GM08714 (cell line): ENCODE measurements around the gene RPS6KC1.
"Not testable (repeated sequence)": the region's sequence is repeated elsewhere in the genome, so short reads cannot be mapped to it uniquely, and the experiment has no call there.

Experiments used
- H3K4me3 ChIP-seq: fragments of 200-500 bp; sonication (Bioruptor generic); 2 replicates; pipeline ENCODE4 v1.5.1; 2014; ENCODE audit warnings: mild to moderate bottlenecking, low read length, inconsistent platforms
- ZNF274 ChIP-seq: IDR thresholded peaks from 2 replicates; pipeline ENCODE4 v1.6.1; 2012; ENCODE audit warnings: mild to moderate bottlenecking, low read depth, low read length

RPS6KC1 gene

GRCh38 chr1:213136190-213136917 lies 85.3 kb downstream of the RPS6KC1 start:
- no peak for TF ChIP-seq ZNF274
- no peak overlapping the region for H3K4me3 ChIP-seq

DNA sequence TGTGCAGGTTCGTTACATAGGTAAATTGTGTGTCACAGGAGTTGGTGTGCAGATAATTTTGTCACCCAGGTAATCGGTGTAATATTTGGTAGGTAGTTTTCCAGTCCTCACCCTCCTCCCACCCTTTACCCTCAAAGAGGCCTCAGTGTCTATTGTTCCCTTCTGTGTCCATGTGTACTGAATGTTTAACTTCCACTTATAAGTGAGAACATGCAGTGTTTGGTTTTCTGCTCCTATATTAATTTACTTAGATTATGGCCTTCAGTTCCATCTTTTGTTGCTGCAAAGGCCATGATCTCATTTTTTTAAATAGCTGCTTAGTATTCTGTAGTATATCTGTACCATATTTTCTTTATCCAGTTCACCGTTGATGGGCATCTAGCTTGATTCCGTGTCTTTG lies 87.3 kb downstream of the RPS6KC1 start:
- no peak overlapping the region for H3K4me3 ChIP-seq
- TF ChIP-seq ZNF274: no peak

GRCh38 chr1:213138892-213139291 lies 87.9 kb downstream of the RPS6KC1 start:
- H3K4me3 ChIP-seq: no peak overlapping the region
- TF ChIP-seq ZNF274: no peak

DNA sequence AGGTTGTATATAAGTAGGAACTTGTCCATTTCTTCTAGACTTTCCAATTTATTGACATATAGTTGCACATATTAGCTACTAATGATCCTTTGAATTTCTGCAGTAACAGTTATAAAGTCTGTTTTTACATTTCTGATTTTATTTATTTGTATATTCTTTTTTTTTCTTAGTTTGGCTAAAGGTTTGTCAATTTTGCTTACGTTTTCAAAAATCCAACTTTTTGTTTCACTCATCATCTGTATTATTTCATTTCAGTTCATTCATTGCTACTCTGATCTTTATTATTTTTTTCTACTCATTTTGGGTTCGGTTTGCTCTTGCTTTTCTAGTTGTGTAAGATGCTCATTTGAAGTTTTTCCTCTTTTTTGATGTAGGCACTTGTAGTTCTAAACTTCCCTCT lies 97.9 kb downstream of the RPS6KC1 start:
- no peak overlapping the region for H3K4me3 ChIP-seq
- no peak for TF ChIP-seq ZNF274

GRCh38 chr1:213150090-213150489 lies 99.0 kb downstream of the RPS6KC1 start:
- H3K4me3 ChIP-seq: not testable (repeated sequence)

DNA sequence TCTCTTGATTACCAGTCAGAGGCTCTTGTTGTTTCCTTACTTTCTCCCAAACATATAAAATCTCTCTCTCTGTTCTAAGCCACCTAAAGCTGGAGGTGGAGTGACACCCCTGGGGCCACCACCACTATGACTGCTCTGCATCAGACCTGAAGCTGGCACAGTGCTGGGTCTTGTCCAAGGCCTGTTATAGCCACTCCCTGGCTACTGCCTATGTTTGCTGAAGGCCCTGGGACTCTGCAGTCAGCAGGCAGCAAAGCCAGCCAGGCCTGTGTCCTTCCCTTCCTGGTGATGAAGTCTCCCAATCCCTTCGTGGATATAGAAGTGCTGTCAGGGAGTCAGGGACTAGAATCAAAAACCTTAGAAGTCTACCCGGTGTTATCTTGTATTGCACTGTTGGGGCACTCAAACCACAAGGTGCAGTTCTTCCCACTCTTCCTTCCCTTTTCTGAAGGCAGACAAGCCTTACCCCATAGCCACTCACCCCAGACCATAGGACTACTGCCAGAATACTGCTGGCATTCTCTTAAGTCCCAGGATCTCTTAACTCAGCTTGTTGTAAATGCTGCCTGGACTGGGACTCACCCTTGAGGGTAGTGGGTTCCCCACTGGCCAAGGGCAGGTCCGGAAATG lies 103.1 kb downstream of the RPS6KC1 start:
- H3K4me3 ChIP-seq: no peak overlapping the region
- no peak for TF ChIP-seq ZNF274

DNA sequence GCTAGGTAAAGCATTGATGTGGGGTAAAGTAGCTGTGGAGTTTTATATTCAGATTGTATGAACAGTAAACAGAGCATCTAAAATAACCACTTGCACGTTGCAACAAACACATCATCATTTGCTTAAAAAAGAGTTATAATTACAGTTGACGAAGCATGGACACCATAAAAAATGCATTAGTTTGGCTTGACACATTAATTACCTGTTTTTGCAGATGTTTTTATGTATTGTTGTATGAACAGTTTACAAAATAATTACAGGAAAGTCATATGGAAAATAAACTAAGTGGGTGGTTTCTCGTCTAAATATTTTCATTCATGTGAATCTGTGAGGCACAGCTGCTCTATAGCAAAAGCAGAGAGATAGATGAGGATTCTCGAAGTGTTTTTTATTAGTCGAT lies 108.3 kb downstream of the RPS6KC1 start:
- H3K4me3 ChIP-seq: no peak overlapping the region
- TF ChIP-seq ZNF274: no peak

GRCh38 chr1:213160442-213160841 lies 109.4 kb downstream of the RPS6KC1 start:
- not testable (repeated sequence) for H3K4me3 ChIP-seq

DNA sequence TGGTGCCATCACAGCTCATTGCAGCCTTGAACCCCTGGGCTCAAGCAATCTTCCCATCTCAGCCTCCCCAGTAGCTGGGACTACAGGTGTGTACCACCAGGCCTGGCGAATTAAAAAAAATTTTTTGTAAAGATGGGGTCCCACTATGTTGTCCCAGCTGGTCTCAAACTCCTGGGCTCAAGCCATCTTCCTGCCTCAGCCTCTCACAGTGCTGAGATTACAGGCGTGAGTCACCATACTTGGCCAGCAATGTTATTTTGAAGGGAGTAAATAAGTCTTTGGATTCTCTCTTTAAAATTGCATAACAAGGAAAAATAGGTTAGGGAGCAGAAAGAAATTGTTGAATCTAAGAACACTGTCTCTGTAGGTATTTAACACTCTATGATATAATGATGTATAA lies 111.3 kb downstream of the RPS6KC1 start:
- H3K4me3 ChIP-seq: no peak overlapping the region
- no peak for TF ChIP-seq ZNF274

- no peak for TF ChIP-seq ZNF274
- H3K4me3 ChIP-seq: no peak overlapping the region
Observed at GRCh38 chr1:213162862-213163261, 111.8 kb downstream of the RPS6KC1 start.

GRCh38 chr1:213163278-213163711 lies 112.3 kb downstream of the RPS6KC1 start:
- H3K4me3 ChIP-seq: no peak overlapping the region
- no peak for TF ChIP-seq ZNF274

DNA sequence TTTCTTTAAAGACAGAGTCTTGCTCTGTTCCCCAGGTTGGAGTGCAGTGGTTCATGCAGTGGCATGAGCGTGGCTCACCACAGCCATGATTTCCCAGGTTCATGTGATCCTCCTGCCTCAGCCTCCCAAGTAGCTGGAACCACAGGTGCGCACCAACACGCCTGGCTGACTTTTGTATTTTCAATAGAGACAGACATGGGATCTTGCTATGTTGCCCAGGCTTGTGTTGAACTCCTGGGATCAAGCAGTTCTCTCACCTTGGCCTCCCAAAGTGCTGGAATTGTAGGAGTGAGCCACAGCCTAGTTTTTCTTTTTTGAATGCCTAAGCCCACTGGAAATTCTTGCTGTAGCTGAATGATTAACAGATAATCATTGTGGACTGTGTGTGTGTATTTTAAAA lies 113.5 kb downstream of the RPS6KC1 start:
- no peak for TF ChIP-seq ZNF274
- H3K4me3 ChIP-seq: no peak overlapping the region

DNA sequence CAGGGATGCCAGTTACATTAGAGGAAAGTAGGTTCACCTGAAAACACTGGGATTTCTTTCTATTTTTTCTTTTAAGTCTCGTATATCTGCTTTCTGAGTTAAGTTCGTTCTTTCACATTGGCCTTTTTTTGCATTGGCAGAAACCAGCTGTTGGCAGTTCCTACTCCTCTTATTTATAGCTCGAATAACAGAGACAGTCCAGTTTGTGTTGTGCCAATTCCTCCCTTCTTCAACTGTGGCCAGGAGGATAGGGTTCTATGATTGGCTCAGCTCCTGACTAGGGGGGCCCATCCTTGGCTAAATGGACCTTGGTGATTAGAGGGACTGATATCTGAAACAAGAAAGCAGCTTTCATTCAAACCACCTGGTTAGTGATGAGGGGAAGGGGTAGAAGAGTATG lies 115.8 kb downstream of the RPS6KC1 start:
- no peak overlapping the region for H3K4me3 ChIP-seq
- no peak for TF ChIP-seq ZNF274

DNA sequence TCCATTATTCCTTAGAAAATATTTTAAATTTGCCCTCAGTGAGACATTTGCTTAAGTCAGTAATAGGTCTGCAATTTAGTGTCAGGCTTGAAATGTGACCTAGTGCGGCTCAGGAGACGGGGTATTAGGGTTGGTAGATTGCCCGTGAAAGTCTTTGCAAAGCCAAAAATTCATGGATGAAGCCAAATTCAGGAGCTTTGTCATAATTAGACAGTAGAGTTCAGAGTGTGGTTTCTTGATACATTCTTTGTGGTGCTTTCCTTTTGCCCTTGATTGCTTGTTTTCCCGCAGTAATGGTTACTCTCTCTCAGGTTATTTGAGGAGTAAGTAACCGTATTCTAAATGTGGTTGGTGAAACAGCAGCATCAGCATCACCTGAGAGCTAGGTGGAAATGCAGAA lies 120.7 kb downstream of the RPS6KC1 start:
- H3K4me3 ChIP-seq: no peak overlapping the region
- TF ChIP-seq ZNF274: no peak

DNA sequence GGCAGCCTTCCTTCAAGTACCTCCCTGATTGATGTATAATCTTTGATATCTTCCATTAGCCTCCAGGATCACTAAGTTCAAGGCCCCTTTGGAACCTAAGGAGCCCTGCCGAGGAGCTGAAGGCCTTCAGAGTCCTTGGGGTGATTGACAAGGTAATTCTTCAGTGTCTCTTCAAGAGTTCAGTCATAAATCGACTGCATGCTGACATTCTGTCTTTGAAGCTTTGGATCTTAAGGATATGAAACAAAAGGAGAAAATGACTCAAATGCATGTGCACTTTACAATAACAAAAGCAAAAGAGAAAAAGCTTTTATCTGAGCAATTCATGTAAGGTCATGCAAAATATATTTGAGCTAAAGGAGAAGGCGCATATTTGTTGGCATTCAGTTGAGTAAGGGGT lies 125.3 kb downstream of the RPS6KC1 start:
- no peak for TF ChIP-seq ZNF274
- H3K4me3 ChIP-seq: no peak overlapping the region

- no peak for TF ChIP-seq ZNF274
- no peak overlapping the region for H3K4me3 ChIP-seq
Observed at GRCh38 chr1:213179784-213180183, 128.7 kb downstream of the RPS6KC1 start.
